ENCODE results near the gene KDM5D. TPM values are rescaled to one million over a fixed set of nuclear protein-coding genes. Genes with fewer than 3 reads are reported as not detected.

KDM5D gene
- polyA plus RNA-seq, 2 of the 4 experiments (the other 2 are of a cell fraction): 14.8 to 24.1 TPM

GRCh38 chrY:19742153-19742552 is 2.4 kb downstream of the KDM5D start:
- no peak for FAIRE-seq
- no peak overlapping the region for H3K4me3 ChIP-seq
- ChIA-PET POLR2A (no interaction called here), CTCF (no interaction called here)
- no peak for DNase-seq (ENCODE audit: low read depth in 1 of 2, low spot score in 1 of 2)
- no peaks in the 10 kb centered on the region for H3K9me3 ChIP-seq
- no peak overlapping the region for H3K4me2 ChIP-seq
- H3K4me1 ChIP-seq: no peaks in the 10 kb centered on the region
- no peak for ATAC-seq
- H3K27ac ChIP-seq: no peak overlapping the region
- TF ChIP-seq HEYL (CRISPR knock-in tag; IDR thresholded peaks at IDR 0.05): no peak
- TF ChIP-seq RNF2 (IDR thresholded peaks at IDR 0.05; ENCODE audit: borderline replicate concordance, low read depth): no peak
- no peak for TF ChIP-seq ZFP36 (IDR thresholded peaks at IDR 0.05; ENCODE audit: borderline replicate concordance, partially characterized antibody)
- TF ChIP-seq, protein P1, sequence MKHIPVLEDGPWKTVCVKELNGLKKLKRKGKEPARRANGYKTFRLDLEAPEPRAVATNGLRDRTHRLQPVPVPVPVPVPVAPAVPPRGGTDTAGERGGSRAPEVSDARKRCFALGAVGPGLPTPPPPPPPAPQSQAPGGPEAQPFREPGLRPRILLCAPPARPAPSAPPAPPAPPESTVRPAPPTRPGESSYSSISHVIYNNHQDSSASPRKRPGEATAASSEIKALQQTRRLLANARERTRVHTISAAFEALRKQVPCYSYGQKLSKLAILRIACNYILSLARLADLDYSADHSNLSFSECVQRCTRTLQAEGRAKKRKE (CRISPR knock-in tag; IDR thresholded peaks at IDR 0.05; ENCODE audit: low read depth): no peak

GRCh38 chrY:19734425-19734824 is 10.1 kb downstream of the KDM5D start:
- POLR2A ChIA-PET: no interaction called here
- TF ChIP-seq NFE2L2 (conservative IDR thresholded peaks at IDR 0.05; ENCODE audit: low read length) (no peak), RNF2 (IDR thresholded peaks at IDR 0.05; ENCODE audit: borderline replicate concordance, low read depth) (no peak), MAFK (IDR thresholded peaks at IDR 0.05; ENCODE audit: partially characterized antibody) (no peak), BCL3 (IDR thresholded peaks at IDR 0.05) (no peak), POLR2AphosphoS2 (conservative IDR thresholded peaks at IDR 0.05; ENCODE audit: low read length) (no peak), CHD4 (IDR thresholded peaks at IDR 0.05; ENCODE audit: borderline replicate concordance) (no peak)
- 91% methylated on average over 1 of the region's 1 CpG for WGBS (ENCODE audit: missing lambda C conversion rate)

GRCh38 chrY:19717950-19718349 is 26.6 kb downstream of the KDM5D start:
- ATAC-seq (no peak), DNase-seq (ENCODE audit: low read depth in 1 of 2, low spot score in 1 of 2) (no peak), FAIRE-seq (no peak)
- no peaks in the 10 kb centered on the region for H3K4me1 ChIP-seq
- POLR2A ChIA-PET: no interaction called here
- CTCF ChIA-PET: no interaction called here
- H3K9me3 ChIP-seq: no peaks in the 10 kb centered on the region
- H3K4me3 ChIP-seq: no peak overlapping the region
- H3K27ac ChIP-seq: no peak overlapping the region
- no peak overlapping the region for H3K4me2 ChIP-seq
- TF ChIP-seq ZNF302 (CRISPR knock-in tag; IDR thresholded peaks at IDR 0.05): no peak
- TF ChIP-seq, protein P2, sequence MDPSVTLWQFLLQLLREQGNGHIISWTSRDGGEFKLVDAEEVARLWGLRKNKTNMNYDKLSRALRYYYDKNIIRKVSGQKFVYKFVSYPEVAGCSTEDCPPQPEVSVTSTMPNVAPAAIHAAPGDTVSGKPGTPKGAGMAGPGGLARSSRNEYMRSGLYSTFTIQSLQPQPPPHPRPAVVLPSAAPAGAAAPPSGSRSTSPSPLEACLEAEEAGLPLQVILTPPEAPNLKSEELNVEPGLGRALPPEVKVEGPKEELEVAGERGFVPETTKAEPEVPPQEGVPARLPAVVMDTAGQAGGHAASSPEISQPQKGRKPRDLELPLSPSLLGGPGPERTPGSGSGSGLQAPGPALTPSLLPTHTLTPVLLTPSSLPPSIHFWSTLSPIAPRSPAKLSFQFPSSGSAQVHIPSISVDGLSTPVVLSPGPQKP (IDR thresholded peaks at IDR 0.05; ENCODE audit: low read depth, low read length): no peak
- no peak for TF ChIP-seq ESRRA (IDR thresholded peaks at IDR 0.05; ENCODE audit: borderline replicate concordance, low read length)
- TF ChIP-seq, protein P3, sequence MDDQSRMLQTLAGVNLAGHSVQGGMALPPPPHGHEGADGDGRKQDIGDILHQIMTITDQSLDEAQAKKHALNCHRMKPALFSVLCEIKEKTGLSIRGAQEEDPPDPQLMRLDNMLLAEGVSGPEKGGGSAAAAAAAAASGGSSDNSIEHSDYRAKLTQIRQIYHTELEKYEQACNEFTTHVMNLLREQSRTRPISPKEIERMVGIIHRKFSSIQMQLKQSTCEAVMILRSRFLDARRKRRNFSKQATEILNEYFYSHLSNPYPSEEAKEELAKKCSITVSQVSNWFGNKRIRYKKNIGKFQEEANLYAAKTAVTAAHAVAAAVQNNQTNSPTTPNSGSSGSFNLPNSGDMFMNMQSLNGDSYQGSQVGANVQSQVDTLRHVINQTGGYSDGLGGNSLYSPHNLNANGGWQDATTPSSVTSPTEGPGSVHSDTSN (IDR thresholded peaks at IDR 0.05): no peak
- TF ChIP-seq NPAS2 (CRISPR knock-in tag; IDR thresholded peaks at IDR 0.05; ENCODE audit: borderline replicate concordance): no peak
- TF ChIP-seq BHLHE40 (IDR thresholded peaks at IDR 0.05; ENCODE audit: low read depth, low read length): no peak
- TF ChIP-seq ZSCAN20 (CRISPR knock-in tag; IDR thresholded peaks at IDR 0.05): no peak
- TF ChIP-seq, protein P1 (CRISPR knock-in tag; IDR thresholded peaks at IDR 0.05; ENCODE audit: low read depth): no peak
- TF ChIP-seq HOXA7 (CRISPR knock-in tag; IDR thresholded peaks at IDR 0.05): no peak
- TF ChIP-seq EHMT2 (IDR thresholded peaks at IDR 0.05; ENCODE audit: low read depth): no peak
- TF ChIP-seq RCOR1 (IDR thresholded peaks at IDR 0.05; ENCODE audit: low read depth, low read length): no peak
- TF ChIP-seq KDM1A (IDR thresholded peaks at IDR 0.05; ENCODE audit: low read depth): no peak
- no peak for TF ChIP-seq HOXB13 (CRISPR knock-in tag; IDR thresholded peaks at IDR 0.05; ENCODE audit: low read depth)
- TF ChIP-seq CBX8 (IDR thresholded peaks at IDR 0.05): no peak
- TF ChIP-seq, protein P4, sequence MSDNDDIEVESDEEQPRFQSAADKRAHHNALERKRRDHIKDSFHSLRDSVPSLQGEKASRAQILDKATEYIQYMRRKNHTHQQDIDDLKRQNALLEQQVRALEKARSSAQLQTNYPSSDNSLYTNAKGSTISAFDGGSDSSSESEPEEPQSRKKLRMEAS (IDR thresholded peaks at IDR 0.05): no peak
- no peak for TF ChIP-seq EP300 (IDR thresholded peaks at IDR 0.05)
- no peak for TF ChIP-seq FOSL2 (IDR thresholded peaks at IDR 0.05)
- no peak for TF ChIP-seq FOSL2 (CRISPR knock-in tag; IDR thresholded peaks at IDR 0.05)

More at GRCh38 chrY:19734425-19734824, 10.1 kb downstream of the KDM5D start:
- Histone ChIP-seq H3K4me1 (no peaks in the 10 kb centered on the region), H3K4me3 (no peak overlapping the region), H3K9me3 (no peaks in the 10 kb centered on the region), H3K4me2 (no peak overlapping the region), H3K27ac (no peak overlapping the region)
- CTCF ChIA-PET: no interaction called here
- FAIRE-seq (no peak), ATAC-seq (no peak), DNase-seq (ENCODE audit: low read depth in 1 of 2, low spot score in 1 of 2) (no peak)

All from A549 (cell line).